ENCODE data around the gene CCDC88C. TPM values are rescaled to one million over a fixed set of nuclear protein-coding genes. Genes with fewer than 3 reads are reported as not detected.

CCDC88C gene
- total RNA-seq, 1 experiment from 2014 or later = 64.8 TPM

DNA sequence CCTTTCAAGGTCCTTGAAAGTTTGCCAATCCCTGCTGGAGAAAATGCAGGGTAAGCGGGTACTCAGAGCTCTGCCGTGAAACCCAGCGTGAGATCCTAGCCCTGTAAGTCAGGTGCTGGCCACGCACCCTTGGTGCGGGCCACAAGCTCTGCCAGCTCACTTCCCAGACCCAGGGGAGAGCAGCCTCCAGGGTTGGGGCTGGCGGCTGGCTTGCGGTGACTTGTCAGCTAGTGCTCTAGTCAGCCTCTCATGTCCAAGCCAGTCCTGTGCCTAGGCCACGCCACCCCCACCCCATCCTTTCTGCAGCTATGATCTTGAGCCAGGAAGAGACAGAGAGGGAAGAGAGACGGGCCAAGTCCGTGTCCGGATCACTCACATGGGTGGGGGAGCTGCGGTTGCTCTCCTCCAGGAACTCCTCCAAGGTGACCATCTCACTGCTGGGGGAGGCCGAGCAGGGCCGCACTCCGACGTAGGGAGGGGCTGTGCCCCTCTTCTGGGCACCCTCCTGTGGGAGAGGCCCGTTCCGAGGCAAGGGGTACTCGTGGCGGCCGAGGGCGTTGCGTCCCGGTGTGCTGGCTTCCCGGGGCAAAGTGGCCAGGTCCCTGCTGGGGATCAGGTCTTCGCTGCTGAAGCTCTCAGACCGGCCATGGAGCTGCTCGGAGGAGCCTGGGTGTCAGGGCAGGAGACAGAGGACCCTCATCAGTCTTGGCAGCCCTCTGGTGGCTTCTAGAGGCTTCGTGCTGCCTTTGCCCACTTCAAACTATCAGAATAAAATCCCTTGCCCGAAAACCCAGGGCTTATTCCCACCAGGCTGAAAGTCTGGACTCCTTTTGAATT, 139.9 kb downstream of the CCDC88C start:
- DNase-seq (ENCODE audit: low spot score) (no peak), ATAC-seq (no peak)
- TF ChIP-seq, protein P1, sequence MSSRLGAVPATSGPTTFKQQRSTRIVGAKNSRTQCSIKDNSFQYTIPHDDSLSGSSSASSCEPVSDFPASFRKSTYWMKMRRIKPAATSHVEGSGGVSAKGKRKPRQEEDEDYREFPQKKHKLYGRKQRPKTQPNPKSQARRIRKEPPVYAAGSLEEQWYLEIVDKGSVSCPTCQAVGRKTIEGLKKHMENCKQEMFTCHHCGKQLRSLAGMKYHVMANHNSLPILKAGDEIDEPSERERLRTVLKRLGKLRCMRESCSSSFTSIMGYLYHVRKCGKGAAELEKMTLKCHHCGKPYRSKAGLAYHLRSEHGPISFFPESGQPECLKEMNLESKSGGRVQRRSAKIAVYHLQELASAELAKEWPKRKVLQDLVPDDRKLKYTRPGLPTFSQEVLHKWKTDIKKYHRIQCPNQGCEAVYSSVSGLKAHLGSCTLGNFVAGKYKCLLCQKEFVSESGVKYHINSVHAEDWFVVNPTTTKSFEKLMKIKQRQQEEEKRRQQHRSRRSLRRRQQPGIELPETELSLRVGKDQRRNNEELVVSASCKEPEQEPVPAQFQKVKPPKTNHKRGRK (CRISPR knock-in tag; IDR thresholded peaks at IDR 0.05; ENCODE audit: borderline replicate concordance) = no peak
- TF ChIP-seq PRRX2 (CRISPR knock-in tag; IDR thresholded peaks at IDR 0.05) = no peak
- TF ChIP-seq, protein P2, sequence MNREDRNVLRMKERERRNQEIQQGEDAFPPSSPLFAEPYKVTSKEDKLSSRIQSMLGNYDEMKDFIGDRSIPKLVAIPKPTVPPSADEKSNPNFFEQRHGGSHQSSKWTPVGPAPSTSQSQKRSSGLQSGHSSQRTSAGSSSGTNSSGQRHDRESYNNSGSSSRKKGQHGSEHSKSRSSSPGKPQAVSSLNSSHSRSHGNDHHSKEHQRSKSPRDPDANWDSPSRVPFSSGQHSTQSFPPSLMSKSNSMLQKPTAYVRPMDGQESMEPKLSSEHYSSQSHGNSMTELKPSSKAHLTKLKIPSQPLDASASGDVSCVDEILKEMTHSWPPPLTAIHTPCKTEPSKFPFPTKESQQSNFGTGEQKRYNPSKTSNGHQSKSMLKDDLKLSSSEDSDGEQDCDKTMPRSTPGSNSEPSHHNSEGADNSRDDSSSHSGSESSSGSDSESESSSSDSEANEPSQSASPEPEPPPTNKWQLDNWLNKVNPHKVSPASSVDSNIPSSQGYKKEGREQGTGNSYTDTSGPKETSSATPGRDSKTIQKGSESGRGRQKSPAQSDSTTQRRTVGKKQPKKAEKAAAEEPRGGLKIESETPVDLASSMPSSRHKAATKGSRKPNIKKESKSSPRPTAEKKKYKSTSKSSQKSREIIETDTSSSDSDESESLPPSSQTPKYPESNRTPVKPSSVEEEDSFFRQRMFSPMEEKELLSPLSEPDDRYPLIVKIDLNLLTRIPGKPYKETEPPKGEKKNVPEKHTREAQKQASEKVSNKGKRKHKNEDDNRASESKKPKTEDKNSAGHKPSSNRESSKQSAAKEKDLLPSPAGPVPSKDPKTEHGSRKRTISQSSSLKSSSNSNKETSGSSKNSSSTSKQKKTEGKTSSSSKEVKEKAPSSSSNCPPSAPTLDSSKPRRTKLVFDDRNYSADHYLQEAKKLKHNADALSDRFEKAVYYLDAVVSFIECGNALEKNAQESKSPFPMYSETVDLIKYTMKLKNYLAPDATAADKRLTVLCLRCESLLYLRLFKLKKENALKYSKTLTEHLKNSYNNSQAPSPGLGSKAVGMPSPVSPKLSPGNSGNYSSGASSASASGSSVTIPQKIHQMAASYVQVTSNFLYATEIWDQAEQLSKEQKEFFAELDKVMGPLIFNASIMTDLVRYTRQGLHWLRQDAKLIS (CRISPR knock-in tag; IDR thresholded peaks at IDR 0.05; ENCODE audit: borderline replicate concordance) = no peak
- TF ChIP-seq, protein P3, sequence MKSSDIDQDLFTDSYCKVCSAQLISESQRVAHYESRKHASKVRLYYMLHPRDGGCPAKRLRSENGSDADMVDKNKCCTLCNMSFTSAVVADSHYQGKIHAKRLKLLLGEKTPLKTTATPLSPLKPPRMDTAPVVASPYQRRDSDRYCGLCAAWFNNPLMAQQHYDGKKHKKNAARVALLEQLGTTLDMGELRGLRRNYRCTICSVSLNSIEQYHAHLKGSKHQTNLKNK (CRISPR knock-in tag; IDR thresholded peaks at IDR 0.05) = no peak
- TF ChIP-seq TP53 (CRISPR knock-in tag; IDR thresholded peaks at IDR 0.05) = no peak
- TF ChIP-seq ZNF219 (CRISPR knock-in tag; IDR thresholded peaks at IDR 0.05; ENCODE audit: borderline replicate concordance) = no peak
- TF ChIP-seq, protein P4, sequence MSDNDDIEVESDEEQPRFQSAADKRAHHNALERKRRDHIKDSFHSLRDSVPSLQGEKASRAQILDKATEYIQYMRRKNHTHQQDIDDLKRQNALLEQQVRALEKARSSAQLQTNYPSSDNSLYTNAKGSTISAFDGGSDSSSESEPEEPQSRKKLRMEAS (CRISPR knock-in tag; IDR thresholded peaks at IDR 0.05) = no peak
- TF ChIP-seq ETV6 (CRISPR knock-in tag; IDR thresholded peaks at IDR 0.05) = no peak
- TF ChIP-seq RELA (CRISPR knock-in tag; IDR thresholded peaks at IDR 0.05; ENCODE audit: borderline replicate concordance) = no peak
- no peak for TF ChIP-seq RORB (CRISPR knock-in tag; IDR thresholded peaks at IDR 0.05)
- no peak for TF ChIP-seq ESRRA (CRISPR knock-in tag; IDR thresholded peaks at IDR 0.05; ENCODE audit: borderline replicate concordance)
- TF ChIP-seq, protein P5, sequence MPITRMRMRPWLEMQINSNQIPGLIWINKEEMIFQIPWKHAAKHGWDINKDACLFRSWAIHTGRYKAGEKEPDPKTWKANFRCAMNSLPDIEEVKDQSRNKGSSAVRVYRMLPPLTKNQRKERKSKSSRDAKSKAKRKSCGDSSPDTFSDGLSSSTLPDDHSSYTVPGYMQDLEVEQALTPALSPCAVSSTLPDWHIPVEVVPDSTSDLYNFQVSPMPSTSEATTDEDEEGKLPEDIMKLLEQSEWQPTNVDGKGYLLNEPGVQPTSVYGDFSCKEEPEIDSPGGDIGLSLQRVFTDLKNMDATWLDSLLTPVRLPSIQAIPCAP (CRISPR knock-in tag; IDR thresholded peaks at IDR 0.05) = no peak
- TF ChIP-seq, protein P6, sequence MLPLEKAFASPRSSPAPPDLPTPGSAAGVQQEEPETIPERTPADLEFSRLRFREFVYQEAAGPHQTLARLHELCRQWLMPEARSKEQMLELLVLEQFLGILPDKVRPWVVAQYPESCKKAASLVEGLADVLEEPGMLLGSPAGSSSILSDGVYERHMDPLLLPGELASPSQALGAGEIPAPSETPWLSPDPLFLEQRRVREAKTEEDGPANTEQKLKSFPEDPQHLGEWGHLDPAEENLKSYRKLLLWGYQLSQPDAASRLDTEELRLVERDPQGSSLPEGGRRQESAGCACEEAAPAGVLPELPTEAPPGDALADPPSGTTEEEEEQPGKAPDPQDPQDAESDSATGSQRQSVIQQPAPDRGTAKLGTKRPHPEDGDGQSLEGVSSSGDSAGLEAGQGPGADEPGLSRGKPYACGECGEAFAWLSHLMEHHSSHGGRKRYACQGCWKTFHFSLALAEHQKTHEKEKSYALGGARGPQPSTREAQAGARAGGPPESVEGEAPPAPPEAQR (CRISPR knock-in tag; IDR thresholded peaks at IDR 0.05) = no peak
- TF ChIP-seq, protein P7, sequence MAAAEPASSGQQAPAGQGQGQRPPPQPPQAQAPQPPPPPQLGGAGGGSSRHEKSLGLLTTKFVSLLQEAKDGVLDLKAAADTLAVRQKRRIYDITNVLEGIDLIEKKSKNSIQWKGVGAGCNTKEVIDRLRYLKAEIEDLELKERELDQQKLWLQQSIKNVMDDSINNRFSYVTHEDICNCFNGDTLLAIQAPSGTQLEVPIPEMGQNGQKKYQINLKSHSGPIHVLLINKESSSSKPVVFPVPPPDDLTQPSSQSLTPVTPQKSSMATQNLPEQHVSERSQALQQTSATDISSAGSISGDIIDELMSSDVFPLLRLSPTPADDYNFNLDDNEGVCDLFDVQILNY (CRISPR knock-in tag; IDR thresholded peaks at IDR 0.05) = no peak
- TF ChIP-seq ZNF423 (CRISPR knock-in tag; IDR thresholded peaks at IDR 0.05) = no peak
- TF ChIP-seq ZNF396 (CRISPR knock-in tag; IDR thresholded peaks at IDR 0.05; ENCODE audit: borderline replicate concordance) = no peak
- no peak for TF ChIP-seq TCF7 (CRISPR knock-in tag; IDR thresholded peaks at IDR 0.05; ENCODE audit: low read depth)
- ChIA-PET POLR2A (no interaction called here), CTCF (interaction anchor here (0.7 to 3.1 kb wide), 7 partner anchors 9 to 375 kb away, joined by 3 to 19 read pairs (median 5); no protein-coding TSS in a partner anchor)
- H3K4me3 Mint-ChIP-seq = no peak overlapping the region
- H3K27me3 Mint-ChIP-seq (ENCODE audit: low read depth) = no peaks in the 10 kb centered on the region
- peaks cover 37% of the 10 kb centered on the region for H3K36me3 Mint-ChIP-seq
- no peaks in the 10 kb centered on the region for H3K4me1 Mint-ChIP-seq
- no peaks in the 10 kb centered on the region for H3K9me3 Mint-ChIP-seq
- no peak overlapping the region; the same call in 1 of the 2 replicates for H3K27ac Mint-ChIP-seq
